HFFc6 (cell line): ENCODE measurements around the gene PCGF1. TPM values are rescaled to one million over a fixed set of nuclear protein-coding genes. Genes with fewer than 3 reads are reported as not detected.

Source experiments
- DNase-seq: peaks from one replicate; pipeline ENCODE4 v3.0.0-alpha.2; 2018
- H3K27ac Mint-ChIP-seq: 2 replicates; pipeline ENCODE4 v1.8.0; 2020; ENCODE audit warnings: mild to moderate bottlenecking, mixed read lengths
- H3K27me3 Mint-ChIP-seq: 2 replicates; pipeline ENCODE4 v1.8.0; 2021; ENCODE audit warnings: mild to moderate bottlenecking, moderate library complexity, mixed read lengths; ENCODE audit not compliant: insufficient read depth
- H3K36me3 Mint-ChIP-seq: 2 replicates; pipeline ENCODE4 v1.8.0; 2021; ENCODE audit warnings: low read depth, mixed read lengths
- H3K4me1 Mint-ChIP-seq: 2 replicates; pipeline ENCODE4 v1.8.0; 2020; ENCODE audit warnings: low read depth, mixed read lengths
- H3K4me3 Mint-ChIP-seq: 2 replicates; pipeline ENCODE4 v1.8.0; 2020; ENCODE audit warnings: mild to moderate bottlenecking, moderate library complexity, mixed read lengths
- H3K9me3 Mint-ChIP-seq: 2 replicates; pipeline ENCODE4 v1.8.0; 2020; ENCODE audit warnings: mild to moderate bottlenecking, mixed read lengths
- total RNA-seq, 6 experiments: library from RNA; stranded (reverse); fragmentation: NEBNext Ultra II Directional; extraction: Animal tissue kit (Norgen Biotek cat#: 25700); gene quantifications; 2 replicates in 1 of 6; 3 replicates in 5 of 6; pipeline ENCODE4 v1.2.3, GENCODE V29; 2021
- TF ChIP-seq, protein P1 (sequence below): fragments of 200-600 bp; sonication (generic); IDR thresholded peaks from 2 replicates; pipeline ENCODE4 v1.5.0; 2021; ENCODE audit warnings: antibody characterized with exemption, mild to moderate bottlenecking

The PCGF1 gene
- total RNA-seq, 6 experiments from 2014 or later: 26.0 to 33.8 (median 29.3) TPM

DNA sequence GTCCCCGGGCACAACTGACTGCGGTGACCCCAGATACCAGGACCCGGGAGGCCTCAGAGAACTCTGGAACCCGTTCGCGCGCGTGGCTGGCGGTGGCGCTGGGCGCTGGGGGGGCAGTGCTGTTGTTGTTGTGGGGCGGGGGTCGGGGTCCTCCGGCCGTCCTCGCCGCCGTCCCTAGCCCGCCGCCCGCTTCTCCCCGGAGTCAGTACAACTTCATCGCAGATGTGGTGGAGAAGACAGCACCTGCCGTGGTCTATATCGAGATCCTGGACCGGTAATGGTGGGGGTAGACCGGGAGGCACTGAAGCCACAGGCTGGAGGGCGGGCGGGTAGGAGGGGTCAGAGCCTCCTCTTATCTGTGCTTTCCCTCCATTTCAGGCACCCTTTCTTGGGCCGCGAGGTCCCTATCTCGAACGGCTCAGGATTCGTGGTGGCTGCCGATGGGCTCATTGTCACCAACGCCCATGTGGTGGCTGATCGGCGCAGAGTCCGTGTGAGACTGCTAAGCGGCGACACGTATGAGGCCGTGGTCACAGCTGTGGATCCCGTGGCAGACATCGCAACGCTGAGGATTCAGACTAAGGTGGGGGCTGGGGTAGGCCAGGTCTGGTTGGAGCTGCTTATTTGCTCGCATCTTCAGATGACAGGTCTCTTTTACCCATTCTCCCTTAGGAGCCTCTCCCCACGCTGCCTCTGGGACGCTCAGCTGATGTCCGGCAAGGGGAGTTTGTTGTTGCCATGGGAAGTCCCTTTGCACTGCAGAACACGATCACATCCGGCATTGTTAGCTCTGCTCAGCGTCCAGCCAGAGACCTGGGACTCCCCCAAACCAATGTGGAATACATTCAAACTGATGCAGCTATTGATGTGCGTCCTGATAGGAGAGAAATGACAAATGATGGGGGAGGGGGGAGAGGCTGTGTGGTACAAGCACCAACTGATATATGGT, 23.0 kb upstream of the PCGF1 start:
- peak; percentile 54 for DNase-seq
- Mint-ChIP-seq H3K27me3 (peaks cover 4% of the 10 kb centered on the region), H3K4me3 (peak overlapping the region; percentile 100), H3K9me3 (no peaks in the 10 kb centered on the region), H3K4me1 (peaks cover 37% of the 10 kb centered on the region), H3K36me3 (peaks cover 39% of the 10 kb centered on the region), H3K27ac (peak overlapping the region; percentile 74)
- TF ChIP-seq, protein P1, sequence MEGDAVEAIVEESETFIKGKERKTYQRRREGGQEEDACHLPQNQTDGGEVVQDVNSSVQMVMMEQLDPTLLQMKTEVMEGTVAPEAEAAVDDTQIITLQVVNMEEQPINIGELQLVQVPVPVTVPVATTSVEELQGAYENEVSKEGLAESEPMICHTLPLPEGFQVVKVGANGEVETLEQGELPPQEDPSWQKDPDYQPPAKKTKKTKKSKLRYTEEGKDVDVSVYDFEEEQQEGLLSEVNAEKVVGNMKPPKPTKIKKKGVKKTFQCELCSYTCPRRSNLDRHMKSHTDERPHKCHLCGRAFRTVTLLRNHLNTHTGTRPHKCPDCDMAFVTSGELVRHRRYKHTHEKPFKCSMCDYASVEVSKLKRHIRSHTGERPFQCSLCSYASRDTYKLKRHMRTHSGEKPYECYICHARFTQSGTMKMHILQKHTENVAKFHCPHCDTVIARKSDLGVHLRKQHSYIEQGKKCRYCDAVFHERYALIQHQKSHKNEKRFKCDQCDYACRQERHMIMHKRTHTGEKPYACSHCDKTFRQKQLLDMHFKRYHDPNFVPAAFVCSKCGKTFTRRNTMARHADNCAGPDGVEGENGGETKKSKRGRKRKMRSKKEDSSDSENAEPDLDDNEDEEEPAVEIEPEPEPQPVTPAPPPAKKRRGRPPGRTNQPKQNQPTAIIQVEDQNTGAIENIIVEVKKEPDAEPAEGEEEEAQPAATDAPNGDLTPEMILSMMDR: no peak

GRCh38 chr2:74529357-74530238, 22.1 kb upstream of the PCGF1 start, which contains the start of the genes AUP1 and HTRA2:
Gene AUP1, minus strand, starts transcription at chr2:74529706. Its CDS starts 77 bp downstream, at chr2:74529629.
Gene HTRA2, plus strand, starts transcription at chr2:74529933. Its CDS starts 74 bp downstream, at chr2:74530007.
- DNase-seq: peak; percentile 99
- Mint-ChIP-seq H3K36me3 (peaks cover 39% of the 10 kb centered on the region), H3K9me3 (no peaks in the 10 kb centered on the region), H3K27me3 (peaks cover 4% of the 10 kb centered on the region), H3K4me1 (peaks cover 37% of the 10 kb centered on the region), H3K4me3 (peak within 1 kb of the TSS; percentile 100), H3K27ac (peak within 1 kb of the TSS; percentile 99)
- TF ChIP-seq, protein P1: no peak

DNA sequence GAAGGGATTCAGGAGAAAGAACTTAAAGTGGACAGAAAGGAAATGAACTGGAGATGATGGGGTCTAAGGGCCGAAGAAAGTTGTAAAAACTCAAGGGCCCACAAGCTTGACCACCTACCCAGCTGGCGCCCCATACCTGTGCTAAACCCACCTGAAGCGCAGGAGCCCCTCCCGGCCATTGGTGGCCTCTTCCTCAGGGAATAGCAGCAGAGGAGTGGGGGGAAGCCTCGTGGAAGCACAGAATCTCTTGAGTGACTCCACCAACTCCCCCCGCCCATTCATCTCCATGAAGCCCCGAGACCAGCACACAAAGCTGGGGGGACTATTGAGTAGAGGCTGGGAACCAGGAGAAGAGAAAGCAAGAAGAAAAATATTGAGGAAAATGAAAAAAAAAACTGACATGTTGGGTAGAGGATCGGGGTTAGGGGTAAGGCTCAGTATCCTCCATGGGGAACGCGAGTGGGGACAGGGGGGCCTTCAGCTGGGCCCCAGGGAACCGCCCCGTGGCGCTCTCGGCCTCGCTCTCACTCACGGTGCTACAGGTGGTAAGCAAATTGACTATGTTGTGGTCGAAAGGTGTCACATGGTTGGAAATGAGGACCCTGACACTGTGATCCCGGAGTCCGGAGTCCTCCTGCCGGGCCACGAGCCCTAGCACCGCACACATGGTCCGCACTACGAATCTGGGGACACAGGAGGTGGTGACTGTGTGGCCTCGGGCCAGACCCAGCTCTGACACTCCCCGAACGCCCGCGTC, 21.3 kb upstream of the PCGF1 start:
- no peaks in the 10 kb centered on the region for H3K9me3 Mint-ChIP-seq
- H3K36me3 Mint-ChIP-seq: peaks cover 39% of the 10 kb centered on the region
- TF ChIP-seq, protein P1: no peak; the same call in 1 of the 2 replicates
- no peak for DNase-seq
- peak overlapping the region; percentile 100 for H3K4me3 Mint-ChIP-seq
- H3K27ac Mint-ChIP-seq: peak overlapping the region; percentile 99
- H3K27me3 Mint-ChIP-seq: peaks cover 4% of the 10 kb centered on the region
- peaks cover 37% of the 10 kb centered on the region for H3K4me1 Mint-ChIP-seq

DNA sequence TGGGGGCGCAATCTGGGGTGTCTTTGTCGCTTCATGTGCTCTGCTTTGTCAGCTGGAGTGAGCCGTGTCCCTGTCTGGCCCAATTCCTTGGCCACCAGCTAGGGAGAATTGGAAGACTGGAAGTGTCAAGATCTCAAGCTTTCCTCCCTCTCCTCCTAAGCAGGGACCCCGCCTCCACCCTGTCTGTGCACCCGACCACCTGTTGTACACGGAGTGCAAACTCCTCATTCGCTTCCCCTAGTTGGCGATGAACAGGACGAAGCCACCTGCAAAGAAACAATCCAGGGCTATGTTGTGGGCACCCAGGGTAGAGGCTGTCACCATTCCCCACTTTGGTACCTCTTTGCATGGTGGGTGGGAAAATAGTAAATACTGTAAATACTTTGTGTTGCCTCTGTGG, 20.2 kb upstream of the PCGF1 start:
- peaks cover 6% of the 10 kb centered on the region for H3K27me3 Mint-ChIP-seq
- H3K36me3 Mint-ChIP-seq: peaks cover 39% of the 10 kb centered on the region
- no peak overlapping the region for H3K27ac Mint-ChIP-seq

More for the DNA sequence above, 20.2 kb upstream of the PCGF1 start:
- H3K9me3 Mint-ChIP-seq: no peaks in the 10 kb centered on the region
- no peak for DNase-seq
- peak overlapping the region; percentile 100 for H3K4me3 Mint-ChIP-seq
- TF ChIP-seq, protein P1: no peak
- peaks cover 37% of the 10 kb centered on the region for H3K4me1 Mint-ChIP-seq
